GM20000 (cell line): ENCODE results near the gene KRTAP2-2.

ENCODE experiments used
- DNase-seq: peaks from one replicate; pipeline ENCODE4 v3.0.0; 2012; ENCODE audit warnings: low spot score
- TF ChIP-seq, protein P1 (sequence below): IDR thresholded peaks from 2 replicates; pipeline ENCODE4 v1.5.1; 2012; ENCODE audit warnings: mild to moderate bottlenecking, control low read depth; ENCODE audit errors: extremely low read depth, missing control alignments

The KRTAP2-2 gene

GRCh38 chr17:41029633-41030245 is 25.3 kb downstream of the KRTAP2-2 start, which contains the start of gene KRTAP1-4:
Gene KRTAP1-4 (minus strand): TSS chr17:41030195. CDS start chr17:41030078, 117 bp downstream.
- TF ChIP-seq, protein P1, sequence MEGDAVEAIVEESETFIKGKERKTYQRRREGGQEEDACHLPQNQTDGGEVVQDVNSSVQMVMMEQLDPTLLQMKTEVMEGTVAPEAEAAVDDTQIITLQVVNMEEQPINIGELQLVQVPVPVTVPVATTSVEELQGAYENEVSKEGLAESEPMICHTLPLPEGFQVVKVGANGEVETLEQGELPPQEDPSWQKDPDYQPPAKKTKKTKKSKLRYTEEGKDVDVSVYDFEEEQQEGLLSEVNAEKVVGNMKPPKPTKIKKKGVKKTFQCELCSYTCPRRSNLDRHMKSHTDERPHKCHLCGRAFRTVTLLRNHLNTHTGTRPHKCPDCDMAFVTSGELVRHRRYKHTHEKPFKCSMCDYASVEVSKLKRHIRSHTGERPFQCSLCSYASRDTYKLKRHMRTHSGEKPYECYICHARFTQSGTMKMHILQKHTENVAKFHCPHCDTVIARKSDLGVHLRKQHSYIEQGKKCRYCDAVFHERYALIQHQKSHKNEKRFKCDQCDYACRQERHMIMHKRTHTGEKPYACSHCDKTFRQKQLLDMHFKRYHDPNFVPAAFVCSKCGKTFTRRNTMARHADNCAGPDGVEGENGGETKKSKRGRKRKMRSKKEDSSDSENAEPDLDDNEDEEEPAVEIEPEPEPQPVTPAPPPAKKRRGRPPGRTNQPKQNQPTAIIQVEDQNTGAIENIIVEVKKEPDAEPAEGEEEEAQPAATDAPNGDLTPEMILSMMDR: no peak
- DNase-seq: no peak

- TF ChIP-seq, protein P1: no peak
- no peak for DNase-seq
Measured at GRCh38 chr17:41026715-41027471, 28.1 kb downstream of the KRTAP2-2 start, which contains the start of gene KRTAP1-5. Gene KRTAP1-5 (minus strand): TSS chr17:41027208. CDS start chr17:41027155, 53 bp downstream.

GRCh38 chr17:41024697-41025096 is 30.3 kb downstream of the KRTAP2-2 start:
- TF ChIP-seq, protein P1: no peak

GRCh38 chr17:41020336-41020735 is 34.7 kb downstream of the KRTAP2-2 start:
- TF ChIP-seq, protein P1: no peak
- no peak for DNase-seq

More at GRCh38 chr17:41024697-41025096, 30.3 kb downstream of the KRTAP2-2 start:
- DNase-seq: no peak

DNA sequence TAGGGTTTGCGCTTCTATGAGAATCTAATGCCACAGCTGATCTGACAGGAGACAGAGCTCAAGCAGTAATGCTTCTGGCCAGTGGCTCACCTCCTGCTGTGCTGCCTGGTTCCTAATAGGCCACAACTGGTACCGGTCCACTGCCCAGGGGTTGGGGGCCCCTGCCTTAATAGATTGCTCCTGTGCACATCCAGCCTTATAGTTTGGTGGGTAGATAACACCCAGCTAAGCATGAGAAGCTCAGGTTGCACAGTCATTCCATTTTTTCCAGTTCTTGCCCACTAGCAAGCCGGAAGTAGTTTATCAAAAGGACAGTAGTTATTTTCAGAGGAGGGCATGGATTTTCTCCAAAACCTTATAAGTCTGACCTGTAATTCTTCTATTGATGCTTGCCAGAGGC is 35.6 kb downstream of the KRTAP2-2 start:
- no peak for DNase-seq
- TF ChIP-seq, protein P1: no peak

GRCh38 chr17:41018541-41018940 is 36.5 kb downstream of the KRTAP2-2 start:
- TF ChIP-seq, protein P1: no peak
- no peak for DNase-seq

DNA sequence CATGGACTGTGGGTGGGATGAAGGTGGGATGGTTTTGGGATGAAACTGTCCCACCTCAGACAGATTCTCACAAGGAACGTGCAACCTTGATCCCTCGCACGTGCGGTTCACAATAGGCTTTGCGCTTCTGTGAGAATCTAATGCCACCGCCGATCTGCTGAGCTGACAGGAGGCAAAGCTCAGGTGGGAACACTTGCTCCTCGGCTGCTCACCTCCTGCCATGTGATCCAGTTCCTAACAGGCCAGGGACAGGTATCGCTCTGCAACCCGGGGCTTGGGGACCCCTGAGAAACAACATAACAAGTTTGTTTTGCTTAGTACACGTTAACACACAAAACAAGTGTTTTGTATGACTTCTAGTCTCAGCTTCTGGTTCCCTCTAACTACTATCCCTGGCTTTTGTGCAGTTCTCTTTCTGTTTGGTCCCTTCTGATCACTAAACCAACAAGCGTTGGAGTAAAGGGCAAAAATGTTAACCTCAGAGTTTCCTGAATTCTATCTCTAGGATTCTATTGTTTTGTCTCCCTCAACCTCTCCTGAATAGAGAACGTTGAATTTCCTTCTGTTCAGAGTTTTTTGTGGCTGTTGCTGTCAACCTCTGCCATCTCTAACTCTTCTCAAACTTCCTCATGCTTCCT is 38.3 kb downstream of the KRTAP2-2 start:
- TF ChIP-seq, protein P1: no peak
- DNase-seq: no peak
